T-helper 1 cell (primary cell): ENCODE data around the gene DTX1.

Experiments used
- DNase-seq, 5 donors: peaks; one replicate each; pipeline ENCODE4 v3.0.0-alpha.2; 2012 to 2020

Gene DTX1

DNA sequence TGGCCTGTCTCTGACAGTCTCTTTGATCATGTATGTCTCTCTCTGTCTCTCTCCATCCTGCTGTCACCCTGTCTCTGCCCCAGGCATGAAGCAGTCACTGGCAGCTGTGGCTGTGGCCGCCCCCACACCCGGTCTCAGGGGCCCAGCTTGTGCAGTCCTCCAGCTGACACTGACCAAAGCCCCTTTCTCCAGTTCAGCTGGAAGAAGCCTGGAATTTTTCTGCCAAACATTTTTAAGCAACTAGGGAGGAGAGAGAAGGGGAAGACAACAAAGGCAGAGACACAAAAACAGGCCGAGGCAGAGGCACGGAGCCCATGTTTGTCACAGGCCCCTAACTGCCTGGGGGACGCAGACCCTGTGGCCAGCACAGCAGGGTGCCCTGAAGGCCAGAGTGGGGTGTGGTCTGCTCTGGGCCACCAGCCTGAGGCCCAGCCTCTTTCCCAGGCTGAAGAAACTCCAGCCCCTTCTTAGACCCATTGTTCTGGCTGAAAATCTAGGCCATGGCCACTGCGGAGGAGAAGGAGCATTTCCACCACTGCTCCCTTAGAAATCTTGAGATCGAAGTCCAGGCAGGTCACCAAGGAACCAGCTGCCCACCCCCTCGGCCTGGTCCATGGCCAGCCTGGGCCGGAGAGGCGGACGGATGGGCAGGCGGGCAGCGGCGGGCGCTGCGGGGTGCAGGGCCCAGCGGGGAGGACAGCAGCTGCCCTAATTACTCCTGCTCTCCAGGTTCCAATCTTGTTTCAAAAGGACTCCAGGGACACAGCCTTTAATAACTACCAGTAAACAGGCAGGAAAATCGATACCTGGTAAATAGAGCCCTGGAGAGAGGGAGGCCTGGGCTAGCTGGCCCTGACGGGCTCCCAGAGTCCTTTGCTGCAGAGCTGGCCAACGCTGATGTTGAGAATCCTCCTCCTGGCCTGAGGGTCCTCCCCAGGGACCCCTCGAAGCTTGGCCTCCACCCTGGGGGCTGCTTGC is 14.9 kb downstream of the DTX1 start:
- no peak for DNase-seq

- no peak for DNase-seq
Measured at GRCh38 chr12:113072136-113072535, 15.6 kb downstream of the DTX1 start.

DNA sequence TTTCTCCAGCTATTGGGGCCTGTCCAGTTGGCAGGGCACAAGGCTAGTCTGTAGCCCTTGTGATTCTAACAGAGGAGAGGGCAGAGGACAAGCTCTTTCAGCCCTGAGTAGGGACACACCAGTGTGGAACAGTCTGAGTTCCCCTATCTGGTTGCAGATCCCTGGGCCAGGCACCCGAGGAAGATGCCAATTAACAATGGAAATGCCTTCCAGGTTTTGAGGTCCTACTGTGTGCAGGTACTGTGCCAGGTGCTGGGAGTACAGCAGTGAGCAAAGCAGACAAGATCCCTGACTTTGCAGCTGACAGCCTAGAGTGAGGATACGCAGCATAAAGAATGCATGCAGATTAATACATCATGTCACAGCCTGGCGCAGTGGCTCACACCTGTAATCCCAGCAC is 17.1 kb downstream of the DTX1 start:
- DNase-seq: no peak

DNA sequence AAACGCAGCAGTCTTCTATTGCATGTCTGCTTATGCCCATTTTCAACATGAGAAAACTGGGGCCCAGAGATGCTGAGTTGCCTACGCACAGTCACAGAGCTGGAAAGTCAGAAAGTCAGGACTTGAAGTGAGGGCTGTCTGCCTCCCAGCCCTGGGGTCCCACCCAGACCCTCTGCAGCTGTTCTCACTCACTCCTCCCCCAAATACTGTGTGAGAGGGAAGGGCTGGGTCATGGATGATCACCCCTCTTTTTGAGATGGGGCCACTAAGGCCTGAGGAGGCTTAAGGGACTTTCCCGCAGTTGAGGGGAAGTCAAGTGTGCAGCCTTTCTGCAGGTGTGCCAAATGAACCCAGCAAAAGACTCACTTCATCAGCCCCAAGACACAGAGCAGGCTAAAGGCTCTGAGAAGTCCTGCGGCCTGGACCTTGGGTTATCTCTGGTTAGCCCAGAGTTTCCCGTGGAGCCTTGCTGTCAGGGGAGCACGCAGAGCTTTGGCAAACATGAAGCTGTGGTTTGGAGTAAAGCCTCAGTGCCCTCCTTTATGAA is 18.7 kb downstream of the DTX1 start:
- no peak for DNase-seq

DNA sequence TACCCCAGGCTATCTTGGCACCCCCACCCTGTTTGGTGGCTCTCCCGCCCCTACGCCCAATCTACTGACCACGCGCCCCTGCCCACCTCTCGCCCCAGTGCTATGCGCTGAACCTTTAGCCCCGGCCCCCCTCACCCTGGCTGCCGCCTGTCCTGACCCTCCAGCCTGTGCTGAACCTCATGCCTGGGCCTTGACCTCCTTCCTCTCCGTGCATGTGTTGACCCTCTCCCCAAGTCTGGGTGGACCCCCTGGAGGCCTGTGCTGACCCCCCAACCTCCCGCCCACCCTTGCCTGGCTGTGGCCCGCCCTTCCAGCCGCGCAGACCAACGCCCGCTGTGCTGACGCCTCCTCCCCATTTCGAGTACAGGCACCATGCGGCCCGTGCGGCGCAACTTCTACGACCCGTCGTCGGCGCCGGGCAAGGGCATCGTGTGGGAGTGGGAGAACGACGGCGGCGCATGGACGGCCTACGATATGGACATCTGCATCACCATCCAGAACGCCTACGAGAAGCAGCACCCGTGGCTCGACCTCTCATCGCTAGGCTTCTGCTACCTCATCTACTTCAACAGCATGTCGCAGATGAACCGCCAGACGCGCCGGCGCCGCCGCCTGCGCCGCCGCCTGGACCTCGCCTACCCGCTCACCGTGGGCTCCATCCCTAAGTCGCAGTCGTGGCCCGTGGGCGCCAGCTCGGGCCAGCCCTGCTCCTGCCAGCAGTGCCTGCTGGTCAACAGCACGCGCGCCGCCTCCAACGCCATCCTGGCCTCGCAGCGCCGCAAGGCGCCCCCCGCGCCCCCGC is 20.7 kb downstream of the DTX1 start:
- DNase-seq: no peak

DNA sequence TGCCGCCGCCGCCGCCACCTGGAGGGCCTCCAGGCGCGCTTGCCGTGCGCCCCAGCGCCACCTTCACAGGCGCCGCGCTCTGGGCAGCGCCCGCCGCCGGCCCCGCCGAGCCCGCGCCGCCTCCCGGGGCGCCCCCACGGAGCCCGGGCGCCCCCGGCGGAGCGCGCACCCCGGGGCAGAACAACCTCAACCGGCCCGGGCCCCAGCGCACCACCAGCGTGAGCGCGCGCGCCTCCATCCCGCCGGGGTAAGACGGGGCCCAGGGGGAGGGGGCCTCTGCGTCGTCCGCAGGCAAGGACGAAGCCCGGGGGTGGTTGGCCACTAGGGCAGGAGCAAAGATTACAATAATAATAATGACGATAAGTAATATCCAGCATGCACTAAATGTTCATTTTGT is 21.3 kb downstream of the DTX1 start:
- no peak for DNase-seq

DNA sequence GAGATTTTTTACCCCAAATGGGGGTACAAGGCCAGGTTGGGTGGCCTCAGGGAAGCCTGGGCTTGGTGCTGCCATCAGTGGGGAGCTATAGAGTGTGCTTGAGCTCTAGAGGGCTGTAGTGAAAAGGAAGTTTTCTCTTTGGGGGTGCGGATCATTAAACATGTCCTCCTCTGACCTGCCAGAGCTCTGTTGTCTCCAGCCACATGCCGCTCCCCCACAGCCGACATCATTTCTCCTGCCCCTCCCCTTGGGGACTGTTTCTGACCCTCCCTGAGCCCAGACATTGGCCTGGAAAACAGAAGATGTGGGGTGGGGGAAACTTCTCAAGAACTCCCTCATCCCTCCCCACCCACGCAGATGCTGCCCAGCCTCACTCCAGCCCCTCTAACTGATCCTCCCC is 25.3 kb downstream of the DTX1 start:
- no peak for DNase-seq

DNA sequence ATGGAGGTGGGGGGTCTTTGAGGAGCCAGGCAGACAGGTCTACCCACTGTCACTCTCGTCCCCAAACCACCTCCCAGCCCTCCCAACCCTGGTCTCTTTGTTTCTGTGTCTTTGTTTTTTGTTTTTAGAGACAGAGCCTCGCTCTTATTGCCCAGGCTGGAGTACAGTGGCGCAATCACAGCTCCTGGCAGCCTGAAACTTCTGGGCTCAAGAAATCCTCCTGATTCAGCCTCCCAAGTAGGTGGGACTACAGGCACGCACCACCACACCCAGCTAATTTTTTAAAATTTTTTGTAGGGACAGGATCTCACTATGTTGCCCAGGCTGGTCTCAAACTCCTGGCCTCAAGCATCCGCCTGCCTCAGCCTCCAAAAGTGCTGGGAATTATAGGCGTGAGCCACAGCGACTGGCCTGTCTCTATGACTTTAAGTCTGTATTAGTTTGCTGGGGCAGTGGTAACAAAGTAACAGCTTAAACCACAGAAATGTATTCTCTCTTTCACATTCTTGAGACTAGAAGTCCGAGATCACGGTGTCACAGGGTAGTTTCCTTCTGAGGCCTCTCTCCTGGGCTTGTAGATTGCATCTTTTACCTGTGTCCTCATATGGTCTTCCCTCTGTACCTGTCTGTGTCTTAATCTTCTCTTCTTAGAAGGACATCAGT is 26.1 kb downstream of the DTX1 start:
- no peak for DNase-seq

DNA sequence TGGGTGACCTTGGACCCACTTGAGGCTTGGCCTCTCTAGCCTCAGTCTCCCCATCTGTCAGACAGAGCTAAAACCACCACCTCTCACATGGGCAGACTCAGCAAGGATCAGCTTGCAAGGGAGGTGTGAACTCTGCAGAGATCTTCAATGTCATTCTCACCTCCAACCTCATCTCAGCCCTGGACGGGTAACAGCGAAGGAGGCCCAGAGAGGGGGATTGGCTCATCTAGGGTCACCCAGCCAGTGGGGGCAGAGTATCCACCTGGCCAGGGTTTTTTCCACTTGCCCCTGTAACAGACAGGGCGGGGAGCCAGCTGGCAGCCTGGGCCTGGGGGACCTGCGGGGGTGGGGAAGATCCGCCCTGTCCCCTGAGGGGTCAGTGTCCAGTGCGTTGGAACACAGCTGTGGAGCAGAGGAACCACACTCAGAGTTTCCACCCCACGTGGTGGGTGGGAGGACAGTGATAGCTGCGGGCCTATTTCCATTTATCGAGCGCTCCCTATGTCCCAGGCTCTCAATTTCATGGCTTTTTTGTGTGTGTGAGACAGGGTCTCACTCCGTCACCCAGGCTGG is 27.4 kb downstream of the DTX1 start:
- no peak for DNase-seq

DNA sequence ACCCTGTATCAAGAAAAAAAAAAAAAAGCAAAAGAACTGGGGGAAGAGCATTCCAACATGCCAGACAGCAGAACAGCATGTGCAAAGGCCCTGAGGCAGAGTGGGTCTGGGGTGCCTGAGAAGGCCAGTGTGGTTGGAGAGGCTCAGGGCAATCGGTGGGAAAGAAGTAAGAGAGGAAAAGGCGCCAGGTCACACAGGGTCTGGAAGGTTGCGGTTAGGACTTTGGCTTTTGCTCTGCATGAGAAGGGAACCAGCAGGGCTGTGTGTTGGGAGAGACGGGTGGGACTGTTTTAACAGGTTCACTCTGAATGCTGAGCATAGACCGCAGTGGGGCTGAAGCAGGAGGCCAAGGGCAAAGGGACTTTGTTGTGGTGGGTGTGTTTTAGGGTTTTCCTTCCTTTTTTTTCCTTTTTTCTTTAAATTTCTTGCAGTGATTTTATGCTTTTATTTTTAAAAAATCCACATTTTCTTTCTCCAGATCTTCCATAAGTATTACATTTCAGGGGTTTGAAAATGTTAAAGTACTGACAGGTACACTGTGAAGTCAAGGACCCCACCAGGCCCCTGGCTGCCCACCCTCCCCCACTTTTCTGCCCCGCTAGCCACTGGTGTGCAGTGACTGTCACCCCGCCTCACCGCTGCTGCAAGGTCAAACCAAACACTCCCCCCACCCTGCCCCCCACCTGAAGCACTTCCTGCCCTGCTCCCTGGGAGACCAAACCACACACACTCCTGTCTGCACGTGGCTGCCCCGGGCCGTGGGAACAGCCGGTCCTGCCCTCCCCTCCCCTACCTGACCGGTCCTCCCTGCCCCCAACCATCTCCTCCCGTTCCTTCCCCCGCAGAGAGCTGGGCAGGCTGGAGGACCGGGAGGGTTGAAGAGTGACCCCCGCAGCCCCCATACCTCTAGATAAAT is 30.0 kb downstream of the DTX1 start:
- DNase-seq: no peak

DNA sequence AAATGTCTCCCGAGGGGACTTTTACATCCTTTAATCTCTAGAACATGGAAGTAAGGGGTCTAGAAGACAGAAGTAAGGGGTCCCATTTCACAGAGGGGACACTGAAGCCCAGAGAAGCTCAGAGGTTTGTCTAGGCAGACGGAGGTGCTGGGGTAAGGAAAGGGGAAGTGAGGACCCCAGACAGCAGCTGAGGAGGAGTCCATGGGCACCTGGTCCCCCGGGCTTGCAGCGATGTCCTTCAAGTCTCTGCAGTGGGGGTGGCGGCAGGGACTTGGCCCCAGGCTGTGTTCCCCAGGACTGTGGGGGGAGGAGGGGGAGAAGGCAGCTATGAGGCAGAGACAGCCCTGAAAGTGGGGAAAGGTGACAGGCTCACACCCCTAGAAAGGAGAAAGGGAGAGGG is 30.7 kb downstream of the DTX1 start:
- no peak for DNase-seq

DNA sequence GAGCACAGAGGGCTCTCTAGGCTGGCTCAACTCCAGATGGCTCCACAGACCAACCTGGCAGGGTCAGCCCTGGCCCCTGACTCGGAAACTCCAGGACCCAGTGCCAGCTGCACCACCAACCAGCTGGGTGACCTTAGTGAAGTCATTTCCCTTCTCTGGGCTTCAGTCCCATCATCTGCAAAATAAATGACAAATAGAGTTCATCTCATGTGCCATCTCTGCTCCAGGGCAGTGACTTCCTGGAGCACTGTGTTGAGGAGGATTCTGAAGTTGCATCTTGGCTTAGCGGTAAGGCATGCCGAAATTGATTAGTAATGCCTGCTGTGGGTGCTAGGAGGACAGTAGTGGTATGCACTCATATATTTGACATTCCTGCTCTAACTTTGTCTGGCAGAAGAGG is 31.5 kb downstream of the DTX1 start:
- DNase-seq: no peak

GRCh38 chr12:113088971-113089756 is 32.6 kb downstream of the DTX1 start:
- peak in 3 of 5 donors; percentile 14 to 63 (median 40) for DNase-seq

GRCh38 chr12:113089839-113090238 is 33.3 kb downstream of the DTX1 start:
- no peak for DNase-seq

DNA sequence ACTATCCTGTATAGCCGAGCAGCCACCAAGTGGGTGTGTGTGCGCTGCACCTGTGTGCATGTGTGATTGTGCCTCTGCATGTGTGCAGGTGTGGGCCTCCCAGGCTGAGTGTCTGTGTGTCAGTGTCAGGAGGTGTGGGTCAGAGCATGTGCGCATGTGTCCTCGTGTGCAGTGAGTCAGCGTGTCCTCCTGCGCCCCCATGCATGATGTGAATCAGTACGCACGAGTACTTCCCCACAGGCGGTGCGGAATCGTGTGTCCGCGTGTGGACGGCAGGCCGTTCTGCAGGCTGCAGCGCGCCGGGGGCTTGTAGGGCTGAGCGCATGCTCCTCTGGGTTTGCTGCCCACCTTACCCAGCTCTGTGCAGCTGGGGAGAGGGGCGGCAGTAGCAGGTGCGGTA is 34.2 kb downstream of the DTX1 start:
- no peak for DNase-seq

DNA sequence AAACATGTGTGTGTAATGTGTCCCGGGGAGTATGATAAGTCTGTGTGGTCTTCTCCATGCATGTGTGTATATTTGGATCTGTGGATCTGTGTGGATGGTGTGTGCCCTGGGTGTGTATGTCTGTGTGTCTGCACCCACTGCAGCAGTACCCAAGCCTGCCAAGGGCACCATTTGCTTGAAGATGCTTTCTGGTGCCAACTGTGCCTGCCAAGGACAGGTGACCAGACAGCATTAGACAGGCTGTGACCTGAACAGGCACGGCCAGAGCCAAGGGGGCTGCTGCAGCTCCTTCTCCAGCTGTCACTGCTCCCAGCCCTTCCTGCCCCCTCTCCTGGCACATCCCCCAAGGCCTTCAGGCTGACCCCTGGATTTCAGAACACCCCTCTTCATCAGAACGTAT is 35.0 kb downstream of the DTX1 start:
- no peak for DNase-seq

DNA sequence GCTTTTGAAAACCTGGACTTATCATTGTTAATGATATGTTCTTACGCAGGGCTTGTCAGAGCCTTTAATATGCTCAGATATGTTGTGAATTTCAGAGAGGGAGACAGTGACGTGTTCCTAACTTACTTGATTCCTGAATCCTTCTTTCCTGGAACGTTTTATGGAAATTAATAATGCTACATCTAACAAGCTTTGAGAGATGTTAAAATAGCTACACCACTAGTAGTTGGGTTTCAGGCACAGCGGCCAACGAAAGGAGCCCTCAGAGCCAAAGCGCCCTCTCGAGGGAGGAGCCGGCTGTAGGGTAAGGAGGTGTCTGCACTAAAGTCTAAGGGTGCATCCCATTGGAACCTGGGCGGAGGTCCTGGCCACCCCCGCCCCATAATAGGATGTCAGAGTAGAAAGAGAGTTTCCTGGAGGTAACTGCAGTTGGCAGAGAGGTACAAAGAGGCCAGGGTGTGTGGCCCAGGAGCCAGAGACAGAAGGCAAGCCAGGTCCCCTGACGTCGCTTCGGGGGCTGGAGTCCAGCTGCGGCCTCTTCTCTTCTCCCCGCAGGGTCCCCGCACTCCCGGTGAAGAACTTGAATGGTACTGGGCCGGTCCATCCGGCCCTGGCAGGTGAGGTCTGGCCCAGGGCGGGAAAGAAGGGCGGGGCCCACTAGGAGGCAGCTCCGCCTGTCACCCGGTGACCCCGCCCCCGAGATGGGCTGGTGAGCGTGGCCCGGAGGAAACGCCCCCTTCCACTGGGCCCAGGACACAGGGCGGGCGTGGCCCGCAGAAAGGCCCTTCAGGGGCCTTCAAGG is 36.3 kb downstream of the DTX1 start:
- no peak for DNase-seq

DNA sequence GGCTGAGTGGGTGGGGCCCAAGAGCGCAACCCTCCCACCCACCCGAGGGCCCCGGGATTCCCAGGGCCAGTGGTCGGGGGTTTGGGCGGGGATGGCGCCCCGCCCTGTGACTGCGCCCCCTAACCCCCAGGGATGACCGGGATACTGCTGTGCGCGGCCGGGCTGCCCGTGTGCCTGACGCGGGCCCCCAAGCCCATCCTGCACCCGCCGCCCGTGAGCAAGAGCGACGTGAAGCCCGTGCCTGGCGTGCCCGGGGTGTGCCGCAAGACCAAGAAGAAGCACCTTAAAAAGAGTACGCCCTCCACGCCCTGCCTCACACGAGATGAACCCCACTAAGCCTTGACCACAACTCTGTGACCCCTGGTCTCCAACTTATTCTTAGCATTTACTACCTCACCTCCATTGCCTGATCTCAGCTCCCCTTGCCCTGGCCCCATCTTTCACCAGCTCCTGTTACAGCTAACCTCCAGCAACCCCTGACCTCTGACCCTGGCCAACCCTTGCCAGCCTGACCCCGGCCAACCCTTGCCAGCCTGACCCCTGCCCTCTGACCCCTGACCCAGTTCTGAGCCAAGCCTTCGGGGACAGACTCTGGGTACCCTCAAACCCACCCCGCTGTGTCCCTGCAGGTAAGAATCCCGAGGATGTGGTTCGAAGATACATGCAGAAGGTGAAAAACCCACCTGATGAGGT is 37.0 kb downstream of the DTX1 start:
- no peak for DNase-seq

DNA sequence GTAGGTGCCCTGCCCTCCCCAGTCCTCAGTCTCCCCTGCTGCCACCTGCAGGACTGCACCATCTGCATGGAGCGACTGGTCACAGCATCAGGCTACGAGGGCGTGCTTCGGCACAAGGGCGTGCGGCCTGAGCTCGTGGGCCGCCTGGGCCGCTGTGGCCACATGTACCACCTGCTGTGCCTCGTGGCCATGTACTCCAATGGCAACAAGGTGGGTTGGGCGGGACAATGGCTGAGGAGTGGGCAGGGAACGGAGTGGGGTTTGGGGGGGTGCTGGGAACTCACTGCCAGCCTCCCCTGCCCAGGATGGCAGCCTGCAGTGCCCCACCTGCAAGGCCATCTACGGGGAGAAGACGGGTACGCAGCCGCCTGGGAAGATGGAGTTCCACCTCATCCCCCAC is 38.2 kb downstream of the DTX1 start:
- no peak for DNase-seq
